Vagina (tissue), 2 donors: ENCODE results near the gene UNC119B. TPM values are rescaled to one million over a fixed set of nuclear protein-coding genes. Genes with fewer than 3 reads are reported as not detected.
A peak's percentile ranks its signal among the peaks of the same experiment; 100 is the strongest.

Source experiments
- DNase-seq, 2 donors: peaks; one replicate each; pipeline ENCODE4 v3.0.0-alpha.2; 2017; ENCODE audit errors: extremely low spot score in 2 of 2
- H3K27ac ChIP-seq: fragments of 200-600 bp; sonication (generic); one replicate; pipeline ENCODE4 v1.5.1; 2019
- H3K27me3 ChIP-seq: fragments of 200-600 bp; sonication (generic); one replicate; pipeline ENCODE4 v1.5.1; 2019
- H3K36me3 ChIP-seq, 2 donors: fragments of 200-600 bp; sonication (generic); one replicate each; pipeline ENCODE4 v1.5.1; 2017 to 2019
- H3K4me1 ChIP-seq: fragments of 200-600 bp; sonication (generic); one replicate; pipeline ENCODE4 v1.5.1; 2019
- H3K4me3 ChIP-seq, 2 donors: fragments of 200-600 bp; sonication (generic); 1 replicate in 1 of 2; 2 replicates in 1 of 2; pipeline ENCODE4 v1.5.1; 2016 to 2019
- H3K9me3 ChIP-seq: fragments of 200-600 bp; sonication (generic); one replicate; pipeline ENCODE4 v1.5.1; 2019
- CTCF ChIP-seq, 3 experiments: fragments of 450-650 bp in 2 of 3; fragments of 200-600 bp in 1 of 3; sonication (generic) in 1 of 3; IDR thresholded peaks; one replicate each; pipeline ENCODE4 v1.5.1; 2017 to 2019; ENCODE audit warnings: antibody characterized with exemption in 3 of 3, mild to moderate bottlenecking in 2 of 3, moderate library complexity in 2 of 3
- POLR2A ChIP-seq, 2 donors: fragments of 450-650 bp; IDR thresholded peaks; one replicate each; pipeline ENCODE4 v1.6.1; 2017; ENCODE audit warnings: antibody characterized with exemption in 2 of 2, mild to moderate bottlenecking in 2 of 2, moderate library complexity in 2 of 2
- POLR2AphosphoS5 ChIP-seq, 2 donors: sonication (generic); formaldehyde crosslinking; IDR thresholded peaks; one replicate each; pipeline ENCODE4 v1.9.0; 2017; ENCODE audit warnings: antibody characterized with exemption in 2 of 2, mild to moderate bottlenecking in 2 of 2, low read depth in 1 of 2; ENCODE audit not compliant: insufficient read depth in 1 of 2
- intact Hi-C: fragments of 100-400 bp; cut with DNase I; formaldehyde crosslinking; loops from one replicate; pipeline ENCODE4 v1.15.1; 2023
- total RNA-seq: library from RNA; depleted of rRNA; stranded (reverse); fragments of >200 nt; gene quantifications from one replicate; pipeline ENCODE4 v1.2.3, GENCODE V29; 2016

UNC119B gene
- total RNA-seq, 1 donor from 2014 or later = 16.0 TPM

DNA sequence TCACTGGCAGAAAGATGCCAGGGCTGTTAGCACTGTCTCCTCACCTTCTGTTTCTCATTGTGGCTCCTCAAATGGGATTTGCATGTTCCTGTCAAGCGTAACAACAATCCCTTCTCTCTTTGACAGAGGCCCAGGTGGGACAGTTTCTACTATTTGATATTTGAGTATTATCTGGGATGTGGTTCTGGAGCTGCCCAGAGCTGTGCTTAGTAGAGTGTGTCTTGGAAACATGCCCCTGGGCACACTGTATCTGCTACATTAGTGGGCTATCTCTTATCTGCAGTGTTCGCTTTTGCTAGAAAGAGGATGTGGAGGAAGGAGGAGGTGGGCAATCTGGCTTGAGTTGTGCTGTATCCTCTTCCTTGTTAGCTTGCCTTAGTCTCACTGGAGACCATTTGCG, 11.6 kb downstream of the UNC119B start:
- no peak overlapping the region for H3K4me3 ChIP-seq
- no peak for DNase-seq

GRCh38 chr12:120722784-120723183, 12.5 kb downstream of the UNC119B start:
- Histone ChIP-seq H3K9me3 (no peaks in the 10 kb centered on the region), H3K27me3 (no peaks in the 10 kb centered on the region), H3K27ac (no peak overlapping the region), H3K4me1 (peaks cover 30% of the 10 kb centered on the region), H3K36me3 (peaks cover 0 to 43% of the 10 kb centered on the region in 2 donors), H3K4me3 (no peak overlapping the region)
- intact Hi-C loops = no loop called here
- TF ChIP-seq POLR2A (IDR thresholded peaks at IDR 0.05) (no peak), POLR2AphosphoS5 (IDR thresholded peaks at IDR 0.05; ENCODE audit: insufficient read depth in 1 of 2, low read depth in 1 of 2) (no peak), CTCF (IDR thresholded peaks at IDR 0.05) (no peak)
- no peak for DNase-seq

More for the DNA sequence above, 11.6 kb downstream of the UNC119B start:
- intact Hi-C loops = no loop called here
- H3K9me3 ChIP-seq = no peaks in the 10 kb centered on the region
- peak overlapping the region; percentile 72 for H3K27ac ChIP-seq
- no peaks in the 10 kb centered on the region for H3K27me3 ChIP-seq
- no peak for TF ChIP-seq POLR2AphosphoS5 (IDR thresholded peaks at IDR 0.05; ENCODE audit: insufficient read depth in 1 of 2, low read depth in 1 of 2)
- no peak for TF ChIP-seq CTCF (IDR thresholded peaks at IDR 0.05)
- TF ChIP-seq POLR2A (IDR thresholded peaks at IDR 0.05) = no peak
- peaks cover 28% of the 10 kb centered on the region for H3K4me1 ChIP-seq
- H3K36me3 ChIP-seq = peaks cover 0 to 48% of the 10 kb centered on the region in 2 donors

GRCh38 chr12:120724720-120725119, 14.5 kb downstream of the UNC119B start:
- H3K4me3 ChIP-seq = peak overlapping the region in 1 of 2 donors; percentile 60

GRCh38 chr12:120725151-120725658, 14.9 kb downstream of the UNC119B start:
- H3K4me1 ChIP-seq = peaks cover 25% of the 10 kb centered on the region
- peak overlapping the region; percentile 81 for H3K27ac ChIP-seq
- DNase-seq = no peak
- intact Hi-C loops = no loop called here
- no peak for TF ChIP-seq POLR2AphosphoS5 (IDR thresholded peaks at IDR 0.05; ENCODE audit: insufficient read depth in 1 of 2, low read depth in 1 of 2)
- no peak for TF ChIP-seq CTCF (IDR thresholded peaks at IDR 0.05)
- TF ChIP-seq POLR2A (IDR thresholded peaks at IDR 0.05) = no peak
- H3K9me3 ChIP-seq = no peaks in the 10 kb centered on the region
- peak overlapping the region; percentile 60 to 83 for H3K4me3 ChIP-seq
- H3K27me3 ChIP-seq = no peaks in the 10 kb centered on the region
- peaks cover 0 to 30% of the 10 kb centered on the region in 2 donors for H3K36me3 ChIP-seq

More at GRCh38 chr12:120724720-120725119, 14.5 kb downstream of the UNC119B start:
- Histone ChIP-seq H3K9me3 (no peaks in the 10 kb centered on the region), H3K36me3 (peaks cover 0 to 32% of the 10 kb centered on the region in 2 donors), H3K27ac (no peak overlapping the region), H3K4me1 (peaks cover 30% of the 10 kb centered on the region), H3K27me3 (no peaks in the 10 kb centered on the region)
- TF ChIP-seq CTCF (IDR thresholded peaks at IDR 0.05) (no peak), POLR2AphosphoS5 (IDR thresholded peaks at IDR 0.05; ENCODE audit: insufficient read depth in 1 of 2, low read depth in 1 of 2) (no peak), POLR2A (IDR thresholded peaks at IDR 0.05) (no peak)
- intact Hi-C loops = no loop called here
- DNase-seq = no peak

- Histone ChIP-seq H3K4me3 (peak within 1 kb of the TSS; percentile 60 to 83), H3K27ac (peak within 1 kb of the TSS; percentile 81), H3K27me3 (no peaks in the 10 kb centered on the region), H3K4me1 (peaks cover 20% of the 10 kb centered on the region), H3K9me3 (no peaks in the 10 kb centered on the region), H3K36me3 (peaks cover 0 to 30% of the 10 kb centered on the region in 2 donors)
- peak; percentile 39 to 59 for TF ChIP-seq POLR2AphosphoS5 (IDR thresholded peaks at IDR 0.05; ENCODE audit: insufficient read depth in 1 of 2, low read depth in 1 of 2)
- TF ChIP-seq POLR2A (IDR thresholded peaks at IDR 0.05) = peak in 1 of 2 donors; percentile 43
- TF ChIP-seq CTCF (IDR thresholded peaks at IDR 0.05) = no peak
- DNase-seq = no peak
- intact Hi-C loops = no loop called here
These were observed 15.6 kb downstream of the UNC119B start, which contains the start of gene ACADS for GRCh38 chr12:120725659-120726509. Gene ACADS (plus strand): TSS chr12:120725826. CDS start chr12:120725886, 60 bp downstream.
